GM10847 (cell line): ENCODE results near the gene EPHA8.

Experiments used
- POLR2A ChIP-seq: IDR thresholded peaks from 2 replicates; pipeline ENCODE4 v1.6.1; 2011; ENCODE audit not compliant: insufficient read length; ENCODE audit errors: extremely low read depth

EPHA8 gene

GRCh38 chr1:22529901-22530621, 33.2 kb upstream of the EPHA8 start:
- no peak for TF ChIP-seq POLR2A

- no peak for TF ChIP-seq POLR2A
Observed at GRCh38 chr1:22530715-22531114, 32.6 kb upstream of the EPHA8 start.

- TF ChIP-seq POLR2A, result no peak
Observed at GRCh38 chr1:22531251-22531650, 32.0 kb upstream of the EPHA8 start.

GRCh38 chr1:22533244-22533895, 29.9 kb upstream of the EPHA8 start:
- TF ChIP-seq POLR2A, result no peak

- no peak for TF ChIP-seq POLR2A
Observed at GRCh38 chr1:22534951-22535350, 28.3 kb upstream of the EPHA8 start.

- no peak for TF ChIP-seq POLR2A
Observed at GRCh38 chr1:22535399-22535798, 27.9 kb upstream of the EPHA8 start.

- TF ChIP-seq POLR2A, result no peak
Observed at GRCh38 chr1:22536506-22536905, 26.8 kb upstream of the EPHA8 start.

- no peak for TF ChIP-seq POLR2A
Observed at GRCh38 chr1:22537441-22538139, 25.7 kb upstream of the EPHA8 start.

- TF ChIP-seq POLR2A, result no peak
Observed at GRCh38 chr1:22539510-22540118, 23.7 kb upstream of the EPHA8 start.

GRCh38 chr1:22540337-22540736, 23.0 kb upstream of the EPHA8 start:
- TF ChIP-seq POLR2A, result no peak

GRCh38 chr1:22542886-22543285, 20.4 kb upstream of the EPHA8 start:
- no peak for TF ChIP-seq POLR2A

GRCh38 chr1:22543679-22544078, 19.6 kb upstream of the EPHA8 start:
- no peak for TF ChIP-seq POLR2A

- no peak for TF ChIP-seq POLR2A
Observed at GRCh38 chr1:22544606-22545005, 18.7 kb upstream of the EPHA8 start.

GRCh38 chr1:22545141-22545540, 18.1 kb upstream of the EPHA8 start:
- no peak for TF ChIP-seq POLR2A

GRCh38 chr1:22547186-22547817, 16.0 kb upstream of the EPHA8 start:
- TF ChIP-seq POLR2A, result no peak
